HepG2 (cell line): Measurements from ENCODE around the gene C6orf132. TPM values are rescaled to one million over a fixed set of nuclear protein-coding genes. Genes with fewer than 3 reads are reported as not detected.

Experiments
- CREM ChIP-seq, 2 experiments: sonication (generic) in 1 of 2; formaldehyde crosslinking in 1 of 2; IDR thresholded peaks; 2 replicates each; pipeline versions ENCODE4 v1.4.0 to v1.6.1; 2016 to 2020; ENCODE audit warnings: antibody characterized with exemption in 1 of 2, mild to moderate bottlenecking in 1 of 2, missing genetic modification reagents in 1 of 2
- FOXP4 ChIP-seq: sonication (generic); formaldehyde crosslinking; IDR thresholded peaks from 2 replicates; pipeline ENCODE4 v1.4.0; 2020; ENCODE audit warnings: missing genetic modification reagents
- HMGXB3 ChIP-seq: sonication (generic); formaldehyde crosslinking; IDR thresholded peaks from 2 replicates; pipeline ENCODE4 v1.4.0; 2020; ENCODE audit warnings: missing genetic modification reagents, borderline replicate concordance
- MAFG ChIP-seq: sonication (generic); formaldehyde crosslinking; IDR thresholded peaks from 2 replicates; pipeline ENCODE4 v1.5.1; 2020; ENCODE audit warnings: mild to moderate bottlenecking, missing genetic modification reagents
- MTA3 ChIP-seq: sonication (generic); formaldehyde crosslinking; IDR thresholded peaks from 2 replicates; pipeline ENCODE4 v1.4.0; 2020; ENCODE audit warnings: missing genetic modification reagents
- NFYC ChIP-seq: IDR thresholded peaks from 2 replicates; pipeline ENCODE4 v1.6.1; 2016; ENCODE audit warnings: missing genetic modification reagents, missing compliant biosample characterization
- SATB2 ChIP-seq: sonication (generic); formaldehyde crosslinking; IDR thresholded peaks from 2 replicates; pipeline ENCODE4 v1.5.0; 2020; ENCODE audit warnings: missing genetic modification reagents
- SKI ChIP-seq: fragments of 450-650 bp; IDR thresholded peaks from one replicate; pipeline ENCODE4 v1.6.1; 2018; ENCODE audit warnings: mild to moderate bottlenecking; ENCODE audit not compliant: partially characterized antibody
- SPEN ChIP-seq: sonication (generic); formaldehyde crosslinking; IDR thresholded peaks from 2 replicates; pipeline ENCODE4 v1.5.1; 2020; ENCODE audit warnings: low read depth, mild to moderate bottlenecking, missing genetic modification reagents
- ZMAT3 ChIP-seq: sonication (generic); formaldehyde crosslinking; conservative IDR thresholded peaks from 2 replicates; pipeline ENCODE4 v1.7.0; 2021; ENCODE audit warnings: missing genetic modification reagents
- ZNF142 ChIP-seq: sonication (generic); formaldehyde crosslinking; IDR thresholded peaks from 2 replicates; pipeline ENCODE4 v1.4.0; 2020; ENCODE audit warnings: missing genetic modification reagents
- ZNF563 ChIP-seq: sonication (generic); formaldehyde crosslinking; IDR thresholded peaks from 2 replicates; pipeline ENCODE4 v1.8.0; 2022; ENCODE audit warnings: mild to moderate bottlenecking, moderate library complexity, missing genetic modification reagents
- ZNF564 ChIP-seq: sonication (generic); formaldehyde crosslinking; IDR thresholded peaks from 2 replicates; pipeline ENCODE4 v1.8.1; 2023; ENCODE audit warnings: mild to moderate bottlenecking, missing genetic modification reagents
- ZNF816 ChIP-seq: sonication (generic); formaldehyde crosslinking; IDR thresholded peaks from 2 replicates; pipeline ENCODE4 v1.8.0; 2022; ENCODE audit warnings: missing genetic modification reagents, mild to moderate bottlenecking, borderline replicate concordance
- polyA plus RNA-seq, 8 experiments: library from polyadenylated mRNA; depleted of rRNA in 3 of 8; stranded (reverse) in 7 of 8; unstranded in 1 of 8; fragments of >200 nt; fragmentation: Illumina TruSeq in 4 of 8; extraction: Trizol in 4 of 8; gene quantifications; 2 replicates each; pipeline versions ENCODE4 v1.2.1 to v1.2.3, GENCODE V29; 2011 to 2016; ENCODE audit warnings: low read depth in 4 of 8, missing spikeins in 1 of 8, mixed read lengths in 1 of 8; ENCODE audit not compliant: insufficient read depth in 1 of 8
- total RNA-seq, 5 experiments: library from RNA; depleted of rRNA; stranded (reverse); fragments of >200 nt; fragmentation: Illumina TruSeq; extraction: Trizol; gene quantifications; 2 replicates each; pipeline ENCODE4 v1.2.3, GENCODE V29; 2016; ENCODE audit warnings: low read depth in 1 of 5
- TF ChIP-seq, protein P1 (sequence below): sonication (generic); formaldehyde crosslinking; IDR thresholded peaks from 2 replicates; pipeline ENCODE4 v1.8.0; 2022; ENCODE audit warnings: missing genetic modification reagents, mild to moderate bottlenecking, borderline replicate concordance

C6orf132 gene
- total and polyA plus RNA-seq, 2 of the 13 experiments (the other 11 are each of a cell fraction or from before 2014, with no cell fraction given): 0.78 to 3.0 TPM

DNA sequence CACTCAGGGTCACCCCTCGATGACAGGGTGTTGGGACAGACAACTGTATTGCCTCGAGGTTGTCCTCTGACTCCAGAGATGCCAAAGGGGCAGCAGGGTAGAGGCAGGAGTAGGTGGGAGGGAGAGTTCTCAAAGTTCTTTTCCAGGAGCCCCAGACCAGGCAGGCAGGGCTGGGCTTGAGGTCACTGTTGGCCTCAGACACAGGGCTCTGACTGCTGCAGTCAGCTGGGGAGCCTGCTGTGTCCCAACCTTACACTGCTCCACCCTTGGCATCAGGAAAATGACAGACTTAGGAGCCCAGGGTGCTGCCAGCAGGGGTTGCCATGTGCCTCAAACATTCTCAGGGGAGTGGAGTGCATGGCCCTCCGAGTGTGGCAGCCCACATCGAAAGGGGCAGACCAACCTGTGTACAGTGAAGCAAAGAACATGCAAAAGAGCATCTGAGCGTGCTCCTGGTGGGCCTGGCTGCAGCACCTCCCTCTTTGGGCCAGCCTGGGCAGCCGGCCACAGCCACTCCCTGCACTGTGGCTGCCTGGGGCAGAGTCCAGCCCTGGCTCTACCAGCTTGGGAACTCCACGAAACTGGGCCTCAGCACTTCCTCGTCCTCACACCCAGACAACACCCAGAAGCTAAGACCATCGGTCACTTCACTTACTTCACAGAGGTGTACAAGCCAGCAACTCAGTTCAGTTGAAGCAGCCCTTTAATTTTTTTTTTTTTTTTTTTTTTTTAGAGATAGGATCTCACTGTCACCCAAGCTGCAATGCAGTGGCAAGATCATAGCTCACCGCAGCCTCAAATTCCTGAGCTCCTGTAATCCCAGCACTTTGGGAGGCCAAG, 24.0 kb downstream of the C6orf132 start (continued):
- TF ChIP-seq ZNF816 (CRISPR knock-in tag): no peak
- TF ChIP-seq HMGXB3 (CRISPR knock-in tag): no peak
- no peak for TF ChIP-seq ZNF564 (CRISPR knock-in tag)
- TF ChIP-seq ZNF563 (CRISPR knock-in tag): no peak
- TF ChIP-seq, protein P1, sequence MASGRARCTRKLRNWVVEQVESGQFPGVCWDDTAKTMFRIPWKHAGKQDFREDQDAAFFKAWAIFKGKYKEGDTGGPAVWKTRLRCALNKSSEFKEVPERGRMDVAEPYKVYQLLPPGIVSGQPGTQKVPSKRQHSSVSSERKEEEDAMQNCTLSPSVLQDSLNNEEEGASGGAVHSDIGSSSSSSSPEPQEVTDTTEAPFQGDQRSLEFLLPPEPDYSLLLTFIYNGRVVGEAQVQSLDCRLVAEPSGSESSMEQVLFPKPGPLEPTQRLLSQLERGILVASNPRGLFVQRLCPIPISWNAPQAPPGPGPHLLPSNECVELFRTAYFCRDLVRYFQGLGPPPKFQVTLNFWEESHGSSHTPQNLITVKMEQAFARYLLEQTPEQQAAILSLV (CRISPR knock-in tag): peak; percentile 88
- peak; percentile 71; the same call in 1 of the 2 replicates for TF ChIP-seq ZMAT3
- TF ChIP-seq SATB2 (CRISPR knock-in tag): no peak
- TF ChIP-seq SKI: peak; percentile 53
- TF ChIP-seq ZNF142 (CRISPR knock-in tag): no peak
- no peak for TF ChIP-seq MAFG (CRISPR knock-in tag)
- peak; percentile 42; the same call in 1 of the 2 replicates for TF ChIP-seq CREM (IDR thresholded peaks at IDR 0.05)
- TF ChIP-seq CREM (CRISPR knock-in tag; IDR thresholded peaks at IDR 0.05): no peak
- peak; percentile 90 for TF ChIP-seq SPEN (CRISPR knock-in tag)
- TF ChIP-seq NFYC (CRISPR knock-in tag): no peak
- TF ChIP-seq FOXP4 (CRISPR knock-in tag): no peak
- TF ChIP-seq MTA3 (CRISPR knock-in tag): no peak
